HCT116 (cell line): ENCODE data around the gene STX10.

Experiments used
- POLR2A ChIP-seq: IDR thresholded peaks from 2 replicates; pipeline ENCODE4 v1.7.0; 2011; ENCODE audit warnings: borderline replicate concordance; ENCODE audit not compliant: insufficient read depth, insufficient read length; ENCODE audit errors: extremely low read depth
- POLR2AphosphoS5 ChIP-seq: IDR thresholded peaks from 2 replicates; pipeline ENCODE4 v1.6.1; 2011; ENCODE audit warnings: mild to moderate bottlenecking, low read depth, low read length, moderate library complexity
- RAD21 ChIP-seq: IDR thresholded peaks from 2 replicates; pipeline ENCODE4 v1.6.1; 2012; ENCODE audit warnings: low read depth, mild to moderate bottlenecking
- SIN3A ChIP-seq: IDR thresholded peaks from 2 replicates; pipeline ENCODE4 v1.6.1; 2012; ENCODE audit warnings: low read depth
- TF ChIP-seq, protein P1 (sequence below), 3 experiments: fragments of 200-600 bp in 1 of 3; sonication (generic) in 1 of 3; IDR thresholded peaks in 2 of 3; conservative IDR thresholded peaks in 1 of 3; 2 replicates each; pipeline ENCODE4 v1.5.1; 2012 to 2017; ENCODE audit warnings: low read depth in 2 of 3, low read length in 2 of 3, antibody characterized with exemption in 1 of 3, borderline replicate concordance in 1 of 3, control low read depth in 1 of 3, mild to moderate bottlenecking in 1 of 3, mixed read lengths in 1 of 3, mixed run types in 1 of 3, moderate library complexity in 1 of 3; ENCODE audit not compliant: insufficient read depth in 1 of 3
- TF ChIP-seq, protein P2 (sequence below): IDR thresholded peaks from 2 replicates; pipeline ENCODE4 v1.6.1; 2012; ENCODE audit warnings: low read depth

DNA sequence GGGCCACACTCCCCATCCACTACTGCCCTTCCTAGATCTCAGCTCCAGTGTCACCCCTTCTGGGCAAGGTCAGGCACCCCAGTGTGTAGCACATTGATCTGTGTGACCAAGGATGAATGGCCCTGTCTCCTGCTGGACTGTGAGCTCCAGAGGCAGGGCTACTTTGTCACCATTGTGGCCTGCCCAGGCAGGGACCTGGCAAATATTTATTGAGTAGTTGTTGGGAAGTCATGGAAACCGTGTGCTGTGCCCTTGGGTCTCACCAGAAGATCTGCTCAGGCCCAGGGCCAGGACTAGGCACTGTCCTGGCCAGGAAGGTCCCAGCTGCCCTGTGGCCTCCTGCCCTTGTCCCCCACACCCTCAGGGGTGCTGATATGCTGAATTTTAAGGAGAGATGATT lies 21.6 kb downstream of the STX10 start:
- TF ChIP-seq, protein P1, sequence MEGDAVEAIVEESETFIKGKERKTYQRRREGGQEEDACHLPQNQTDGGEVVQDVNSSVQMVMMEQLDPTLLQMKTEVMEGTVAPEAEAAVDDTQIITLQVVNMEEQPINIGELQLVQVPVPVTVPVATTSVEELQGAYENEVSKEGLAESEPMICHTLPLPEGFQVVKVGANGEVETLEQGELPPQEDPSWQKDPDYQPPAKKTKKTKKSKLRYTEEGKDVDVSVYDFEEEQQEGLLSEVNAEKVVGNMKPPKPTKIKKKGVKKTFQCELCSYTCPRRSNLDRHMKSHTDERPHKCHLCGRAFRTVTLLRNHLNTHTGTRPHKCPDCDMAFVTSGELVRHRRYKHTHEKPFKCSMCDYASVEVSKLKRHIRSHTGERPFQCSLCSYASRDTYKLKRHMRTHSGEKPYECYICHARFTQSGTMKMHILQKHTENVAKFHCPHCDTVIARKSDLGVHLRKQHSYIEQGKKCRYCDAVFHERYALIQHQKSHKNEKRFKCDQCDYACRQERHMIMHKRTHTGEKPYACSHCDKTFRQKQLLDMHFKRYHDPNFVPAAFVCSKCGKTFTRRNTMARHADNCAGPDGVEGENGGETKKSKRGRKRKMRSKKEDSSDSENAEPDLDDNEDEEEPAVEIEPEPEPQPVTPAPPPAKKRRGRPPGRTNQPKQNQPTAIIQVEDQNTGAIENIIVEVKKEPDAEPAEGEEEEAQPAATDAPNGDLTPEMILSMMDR (IDR thresholded peaks at IDR 0.05 in 2 of 3, conservative IDR thresholded peaks at IDR 0.05 in 1 of 3; ENCODE audit: borderline replicate concordance in 1 of 3, insufficient read depth in 1 of 3, low read depth in 2 of 3, low read length in 2 of 3), result no peak
- no peak for TF ChIP-seq POLR2AphosphoS5
- TF ChIP-seq, protein P2, sequence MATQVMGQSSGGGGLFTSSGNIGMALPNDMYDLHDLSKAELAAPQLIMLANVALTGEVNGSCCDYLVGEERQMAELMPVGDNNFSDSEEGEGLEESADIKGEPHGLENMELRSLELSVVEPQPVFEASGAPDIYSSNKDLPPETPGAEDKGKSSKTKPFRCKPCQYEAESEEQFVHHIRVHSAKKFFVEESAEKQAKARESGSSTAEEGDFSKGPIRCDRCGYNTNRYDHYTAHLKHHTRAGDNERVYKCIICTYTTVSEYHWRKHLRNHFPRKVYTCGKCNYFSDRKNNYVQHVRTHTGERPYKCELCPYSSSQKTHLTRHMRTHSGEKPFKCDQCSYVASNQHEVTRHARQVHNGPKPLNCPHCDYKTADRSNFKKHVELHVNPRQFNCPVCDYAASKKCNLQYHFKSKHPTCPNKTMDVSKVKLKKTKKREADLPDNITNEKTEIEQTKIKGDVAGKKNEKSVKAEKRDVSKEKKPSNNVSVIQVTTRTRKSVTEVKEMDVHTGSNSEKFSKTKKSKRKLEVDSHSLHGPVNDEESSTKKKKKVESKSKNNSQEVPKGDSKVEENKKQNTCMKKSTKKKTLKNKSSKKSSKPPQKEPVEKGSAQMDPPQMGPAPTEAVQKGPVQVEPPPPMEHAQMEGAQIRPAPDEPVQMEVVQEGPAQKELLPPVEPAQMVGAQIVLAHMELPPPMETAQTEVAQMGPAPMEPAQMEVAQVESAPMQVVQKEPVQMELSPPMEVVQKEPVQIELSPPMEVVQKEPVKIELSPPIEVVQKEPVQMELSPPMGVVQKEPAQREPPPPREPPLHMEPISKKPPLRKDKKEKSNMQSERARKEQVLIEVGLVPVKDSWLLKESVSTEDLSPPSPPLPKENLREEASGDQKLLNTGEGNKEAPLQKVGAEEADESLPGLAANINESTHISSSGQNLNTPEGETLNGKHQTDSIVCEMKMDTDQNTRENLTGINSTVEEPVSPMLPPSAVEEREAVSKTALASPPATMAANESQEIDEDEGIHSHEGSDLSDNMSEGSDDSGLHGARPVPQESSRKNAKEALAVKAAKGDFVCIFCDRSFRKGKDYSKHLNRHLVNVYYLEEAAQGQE, result no peak
- TF ChIP-seq RAD21, result no peak
- no peak for TF ChIP-seq SIN3A
- TF ChIP-seq POLR2A, result no peak
